Ovary (tissue), 9 donors: ENCODE results near the gene CORO1A. TPM values are rescaled to one million over a fixed set of nuclear protein-coding genes. Genes with fewer than 3 reads are reported as not detected.
"Not testable (repeated sequence)": the region's sequence is repeated elsewhere in the genome, so short reads cannot be mapped to it uniquely, and the experiment has no call there.

Experiments
- DNase-seq, 5 donors: peaks; one replicate each; pipeline ENCODE4 v3.0.0-alpha.2; 2019 to 2020
- H3K27ac ChIP-seq, 2 donors: fragments of 200-600 bp; one replicate each; pipeline versions ENCODE4 v1.5.1 to v1.8.0; 2019 to 2022
- H3K27me3 ChIP-seq: fragments of 200-600 bp; one replicate; pipeline ENCODE4 v1.8.0; 2022
- H3K36me3 ChIP-seq: fragments of 200-600 bp; sonication (generic); one replicate; pipeline ENCODE4 v1.5.1; 2019
- H3K4me1 ChIP-seq: one replicate; pipeline ENCODE4 v1.8.1; 2013; ENCODE audit warnings: mild to moderate bottlenecking, moderate library complexity; ENCODE audit not compliant: insufficient read depth
- H3K4me3 ChIP-seq: fragments of 200-600 bp; sonication (generic); one replicate; pipeline ENCODE4 v1.5.1; 2017
- H3K9me3 ChIP-seq, 2 donors: fragments of 200-600 bp in 1 of 2; sonication (generic) in 1 of 2; one replicate each; pipeline versions ENCODE4 v1.5.1 to v1.8.1; 2013 to 2019; ENCODE audit warnings: mild to moderate bottlenecking in 1 of 2, moderate library complexity in 1 of 2
- EP300 ChIP-seq: sonication (generic); formaldehyde crosslinking; IDR thresholded peaks from one replicate; pipeline ENCODE4 v1.6.1; 2017; ENCODE audit warnings: antibody characterized with exemption
- POLR2A ChIP-seq: fragments of 450-650 bp; IDR thresholded peaks from one replicate; pipeline ENCODE4 v1.6.1; 2017; ENCODE audit warnings: antibody characterized with exemption, mild to moderate bottlenecking, moderate library complexity
- WGBS, 3 donors: extraction: QIAGEN DNeasy Blood & Tissue Kit in 1 of 3; methylation state at CpG; one replicate each; pipeline versions ENCODE4 v1.1.5 to v1.1.7; 2013 to 2017; 5-methylcytosine and 5-hydroxymethylcytosine counted together
- intact Hi-C, 4 donors: fragments of 100-400 bp; cut with DNase I; formaldehyde crosslinking; loops; one replicate each; pipeline versions ENCODE4 v1.11.0 to v1.15.1; 2022 to 2023
- polyA plus RNA-seq, 2 donors: library from polyadenylated mRNA; stranded (reverse); fragments of 200-250 nt in 1 of 2; fragments of 350-450 nt in 1 of 2; fragmentation: Illumina TruSeq in 1 of 2; extraction: RNeasy Lipid Tissue Mini Kit (QIAGEN cat#74804) in 1 of 2; gene quantifications; one replicate each; pipeline ENCODE4 v1.2.3, GENCODE V29; 2013 to 2014
- total RNA-seq, 7 donors: library from RNA; depleted of rRNA in 2 of 7; stranded (reverse); fragments of >200 nt in 2 of 7; fragmentation: NEBNext Ultra II Directional in 3 of 7; extraction: Animal tissue kit (Norgen Biotek cat#: 25700) in 3 of 7; gene quantifications; one replicate each; pipeline versions ENCODE4 v1.1.0 to v1.2.4, GENCODE V29; 2016 to 2023
- TF ChIP-seq, protein P1 (sequence below), 3 donors: fragments of 450-650 bp in 2 of 3; fragments of 200-600 bp in 1 of 3; IDR thresholded peaks; one replicate each; pipeline versions ENCODE4 v1.5.1 to v1.8.0; 2016 to 2022; ENCODE audit warnings: antibody characterized with exemption in 3 of 3, mild to moderate bottlenecking in 1 of 3
- donor health status: DM: no; HTN: no; CAD: no; lungs with moderate emphysema.
- donor health status: DM: no; HTN: no; CAD: no.
- donor health status: Bipolar disorder and iron deficiency.
- donor health status: DM: yes; HTN: yes; CAD: no.
- donor health status: DM: no; HTN: no; CAD: no.
- donor health status: DM: yes; HTN: yes; CAD: no.

Gene CORO1A
- total and polyA plus RNA-seq, 9 donors: 1.6 to 33.3 (median 12.2) TPM

DNA sequence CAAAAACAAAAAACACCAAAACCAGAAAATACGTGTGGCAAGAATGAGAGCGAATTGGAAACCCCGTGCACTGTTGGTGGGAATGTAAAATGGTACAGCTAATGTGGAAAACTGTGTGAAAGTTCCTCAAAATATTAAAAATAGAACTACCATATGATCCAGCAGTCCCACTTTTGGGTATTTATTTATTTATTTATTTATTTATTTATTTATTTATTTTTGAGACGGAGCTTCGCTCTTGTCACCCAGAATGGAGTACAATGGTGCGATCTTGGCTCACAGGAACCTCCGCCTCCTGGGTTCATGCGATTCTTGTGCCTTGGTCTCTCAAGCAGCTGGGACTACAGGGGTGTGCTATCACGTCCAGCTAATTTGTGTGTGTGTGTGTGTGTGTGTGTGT lies 30.9 kb upstream of the CORO1A start:
- 91 to 97% (median 94%) methylated on average over 9 of the region's 9 CpGs for WGBS, 3 donors
- no peak for DNase-seq
- Histone ChIP-seq H3K4me1 (no peaks in the 10 kb centered on the region), H3K4me3 (no peak overlapping the region), H3K27ac (no peak overlapping the region), H3K36me3 (no peaks in the 10 kb centered on the region), H3K9me3 (no peaks in the 10 kb centered on the region), H3K27me3 (no peaks in the 10 kb centered on the region)
- intact Hi-C loops: no loop called here
- TF ChIP-seq POLR2A: no peak
- no peak for TF ChIP-seq EP300

GRCh38 chr16:30155188-30155587 lies 28.2 kb upstream of the CORO1A start:
- no peak for DNase-seq
- intact Hi-C loops: no loop called here
- WGBS, 3 donors: 93 to 94% (median 93%) methylated on average over 5 of the region's 5 CpGs
- Histone ChIP-seq H3K4me1 (no peaks in the 10 kb centered on the region), H3K4me3 (no peak overlapping the region), H3K27me3 (no peaks in the 10 kb centered on the region), H3K9me3 (no peaks in the 10 kb centered on the region), H3K36me3 (no peaks in the 10 kb centered on the region), H3K27ac (no peak overlapping the region)
- TF ChIP-seq EP300: no peak
- TF ChIP-seq, protein P1, sequence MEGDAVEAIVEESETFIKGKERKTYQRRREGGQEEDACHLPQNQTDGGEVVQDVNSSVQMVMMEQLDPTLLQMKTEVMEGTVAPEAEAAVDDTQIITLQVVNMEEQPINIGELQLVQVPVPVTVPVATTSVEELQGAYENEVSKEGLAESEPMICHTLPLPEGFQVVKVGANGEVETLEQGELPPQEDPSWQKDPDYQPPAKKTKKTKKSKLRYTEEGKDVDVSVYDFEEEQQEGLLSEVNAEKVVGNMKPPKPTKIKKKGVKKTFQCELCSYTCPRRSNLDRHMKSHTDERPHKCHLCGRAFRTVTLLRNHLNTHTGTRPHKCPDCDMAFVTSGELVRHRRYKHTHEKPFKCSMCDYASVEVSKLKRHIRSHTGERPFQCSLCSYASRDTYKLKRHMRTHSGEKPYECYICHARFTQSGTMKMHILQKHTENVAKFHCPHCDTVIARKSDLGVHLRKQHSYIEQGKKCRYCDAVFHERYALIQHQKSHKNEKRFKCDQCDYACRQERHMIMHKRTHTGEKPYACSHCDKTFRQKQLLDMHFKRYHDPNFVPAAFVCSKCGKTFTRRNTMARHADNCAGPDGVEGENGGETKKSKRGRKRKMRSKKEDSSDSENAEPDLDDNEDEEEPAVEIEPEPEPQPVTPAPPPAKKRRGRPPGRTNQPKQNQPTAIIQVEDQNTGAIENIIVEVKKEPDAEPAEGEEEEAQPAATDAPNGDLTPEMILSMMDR (IDR thresholded peaks at IDR 0.05): no peak
- no peak for TF ChIP-seq POLR2A

DNA sequence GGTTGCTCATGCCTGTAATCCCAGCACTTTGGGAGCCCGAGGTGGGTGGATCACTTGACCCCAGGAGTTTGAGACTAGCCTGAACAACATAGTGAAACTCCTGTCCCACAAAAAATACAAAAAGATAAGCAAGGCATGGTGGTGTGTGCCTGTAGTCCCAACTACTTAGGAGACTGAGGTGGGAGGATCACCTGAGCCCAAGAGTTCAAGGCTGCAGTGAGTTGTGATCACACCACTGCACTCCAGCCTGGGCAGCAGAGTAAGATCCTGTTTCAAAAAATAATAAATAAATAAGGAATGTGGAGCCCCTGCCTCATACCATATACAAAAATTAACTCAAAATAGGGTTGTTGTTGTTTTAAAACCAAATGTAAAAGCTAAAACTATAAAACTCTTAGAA lies 26.2 kb upstream of the CORO1A start:
- Histone ChIP-seq H3K9me3 (no peaks in the 10 kb centered on the region), H3K27ac (no peak overlapping the region), H3K4me3 (no peak overlapping the region), H3K36me3 (no peaks in the 10 kb centered on the region), H3K27me3 (no peaks in the 10 kb centered on the region), H3K4me1 (no peaks in the 10 kb centered on the region)
- no peak for DNase-seq
- 56 to 71% (median 64%) methylated on average over 1 of the region's 1 CpG for WGBS, 3 donors
- TF ChIP-seq, protein P1 (IDR thresholded peaks at IDR 0.05): no peak
- TF ChIP-seq EP300 (no peak), POLR2A (no peak)
- intact Hi-C loops: no loop called here

DNA sequence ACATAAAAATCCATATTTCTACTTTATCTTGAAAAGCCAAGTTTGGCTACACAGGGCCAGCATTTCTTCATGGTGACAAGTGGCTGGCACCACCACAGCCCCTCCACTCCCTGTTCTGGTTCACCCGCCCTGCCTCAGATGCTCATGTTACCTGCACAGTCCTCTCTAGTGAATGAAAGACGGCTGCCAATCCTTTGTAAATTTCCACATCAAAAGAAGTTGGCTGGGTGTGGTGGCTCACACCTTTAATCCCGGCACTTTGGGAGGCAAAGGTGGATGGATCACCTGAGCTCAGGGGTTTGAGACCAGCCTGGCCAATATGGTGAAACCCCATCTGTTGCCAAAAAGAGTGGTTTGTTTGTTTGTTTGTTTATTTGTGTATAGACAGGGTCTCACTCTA lies 19.9 kb upstream of the CORO1A start:
- intact Hi-C loops: no loop called here

DNA sequence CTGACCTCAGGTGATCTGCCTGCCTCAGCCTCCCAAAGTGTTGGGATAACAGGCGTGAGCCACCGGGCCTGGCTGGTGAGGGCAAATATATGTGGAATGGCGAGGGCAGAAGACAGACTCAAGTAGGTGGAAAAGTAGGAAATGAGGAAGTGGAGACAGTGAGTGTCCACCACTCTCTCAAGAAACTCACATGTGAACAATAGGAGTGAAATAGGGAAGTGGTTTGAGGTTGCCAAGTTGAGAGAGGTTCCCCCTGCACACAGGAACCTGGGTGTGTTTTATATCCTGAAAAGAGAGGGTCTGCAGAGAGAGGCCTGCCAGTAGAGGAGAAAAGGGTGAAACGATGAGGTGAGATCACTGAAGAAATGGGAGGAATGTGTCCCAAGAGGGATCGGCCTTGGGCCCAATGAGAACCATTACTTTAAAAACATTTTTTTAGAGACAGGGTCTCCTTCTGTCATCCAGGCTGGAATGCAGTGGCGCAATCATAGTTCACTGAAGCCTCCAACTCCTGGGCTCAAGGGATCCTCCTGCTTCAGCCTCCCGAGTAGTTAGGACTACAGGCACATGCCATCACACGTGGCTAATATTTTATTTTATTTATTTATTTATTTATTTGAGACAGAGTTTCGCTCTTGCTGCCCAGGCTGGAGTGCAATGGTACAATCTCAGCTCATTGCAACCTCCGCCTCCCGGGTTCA lies 17.1 kb upstream of the CORO1A start:
- no peak overlapping the region for H3K4me3 ChIP-seq
- intact Hi-C loops: no loop called here
- TF ChIP-seq EP300 (no peak), POLR2A (no peak)
- TF ChIP-seq, protein P1 (IDR thresholded peaks at IDR 0.05): no peak
- H3K27me3 ChIP-seq: no peaks in the 10 kb centered on the region
- no peaks in the 10 kb centered on the region for H3K36me3 ChIP-seq
- WGBS, 3 donors: 86 to 91% (median 89%) methylated on average over 11 of the region's 11 CpGs
- no peak for DNase-seq
- no peaks in the 10 kb centered on the region for H3K4me1 ChIP-seq
- no peak overlapping the region for H3K27ac ChIP-seq
- H3K9me3 ChIP-seq: no peaks in the 10 kb centered on the region

More for the DNA sequence above, 19.9 kb upstream of the CORO1A start:
- H3K27me3 ChIP-seq: no peaks in the 10 kb centered on the region
- H3K4me1 ChIP-seq: no peaks in the 10 kb centered on the region
- H3K9me3 ChIP-seq: no peaks in the 10 kb centered on the region
- H3K27ac ChIP-seq: no peak overlapping the region
- 82 to 88% (median 85%) methylated on average over 3 of the region's 3 CpGs for WGBS, 3 donors
- no peaks in the 10 kb centered on the region for H3K36me3 ChIP-seq
- TF ChIP-seq EP300 (no peak), POLR2A (no peak)
- TF ChIP-seq, protein P1 (IDR thresholded peaks at IDR 0.05): no peak
- DNase-seq: no peak
- no peak overlapping the region for H3K4me3 ChIP-seq

GRCh38 chr16:30168746-30169145 lies 14.7 kb upstream of the CORO1A start:
- WGBS, 3 donors: 74 to 76% methylated on average over 11 to 17 of the region's 29 CpGs; no CpG with 5 or more reads in 1 of the 3 donors
- H3K27ac ChIP-seq, H3K9me3 ChIP-seq, H3K36me3 ChIP-seq, intact Hi-C loops, H3K4me3 ChIP-seq, H3K4me1 ChIP-seq, H3K27me3 ChIP-seq, DNase-seq: not testable (repeated sequence)

DNA sequence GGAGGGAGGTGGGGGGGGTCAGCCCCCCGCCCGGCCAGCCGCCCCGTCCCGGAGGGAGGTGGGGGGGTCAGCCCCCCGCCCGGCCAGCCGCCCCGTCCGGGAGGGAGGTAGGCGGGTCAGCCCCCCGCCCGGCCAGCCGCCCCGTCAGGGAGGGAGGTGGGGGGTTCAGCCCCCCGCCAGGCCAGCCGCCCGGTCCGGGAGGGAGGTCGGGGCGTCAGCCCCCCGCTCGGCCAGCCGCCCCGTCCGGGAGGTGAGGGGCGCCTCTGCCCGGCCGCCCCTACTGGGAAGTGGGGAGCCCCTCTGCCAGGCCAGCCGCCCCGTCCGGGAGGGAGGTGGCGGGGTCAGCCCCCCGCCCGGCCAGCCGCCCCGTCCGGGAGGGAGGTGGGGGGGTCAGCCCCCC lies 14.0 kb upstream of the CORO1A start:
- DNase-seq, H3K36me3 ChIP-seq, H3K9me3 ChIP-seq, H3K27ac ChIP-seq, H3K4me3 ChIP-seq, H3K27me3 ChIP-seq, H3K4me1 ChIP-seq, intact Hi-C loops: not testable (repeated sequence)
- 85 to 91% methylated on average over 5 to 36 of the region's 38 CpGs; no CpG with 5 or more reads in 1 of the 3 donors for WGBS, 3 donors

- H3K9me3 ChIP-seq, H3K4me3 ChIP-seq, DNase-seq, H3K27ac ChIP-seq, H3K27me3 ChIP-seq, H3K4me1 ChIP-seq, intact Hi-C loops, H3K36me3 ChIP-seq: not testable (repeated sequence)
- WGBS, 3 donors: 87% methylated on average over 17 of the region's 31 CpGs; no CpG with 5 or more reads in 2 of the 3 donors
These were observed 13.3 kb upstream of the CORO1A start for GRCh38 chr16:30170145-30170544.
